GM12878 (cell line): ENCODE measurements around the gene IFNL1. TPM values are rescaled to one million over a fixed set of nuclear protein-coding genes. Genes with fewer than 3 reads are reported as not detected.
A peak's percentile ranks its signal among the peaks of the same experiment; 100 is the strongest.

ENCODE experiments used
- ATAC-seq: fragments of 200-7000 bp; cut with Tn5 transposase; 3 replicates; pipeline ENCODE4 v1.9.1; 2020; ENCODE audit warnings: mild to moderate bottlenecking, moderate library complexity
- BruUV-seq: library from RNA; stranded (reverse); fragments of 400-500 nt; replicated peaks from 2 replicates; lab custom pipeline; 2021; lab: Mats Ljungman, UMichigan
- CTCF ChIA-PET: fragments of 300-600 bp; sonication (Branson Sonifier 250); formaldehyde crosslinking; extraction: SDS; loops from one replicate; lab custom pipeline; 2021; ENCODE audit warnings: inconsistent platforms; lab: Yijun Ruan, JAX
- POLR2A ChIA-PET: fragments of 350-600 bp; formaldehyde crosslinking; extraction: SDS; loops from one replicate; lab custom pipeline; 2021; ENCODE audit warnings: inconsistent platforms; lab: Charles Lee
- RAD21 ChIA-PET: fragments of 300-600 bp; sonication (Branson Sonifier 250); formaldehyde crosslinking; loops from one replicate; lab custom pipeline; 2023; ENCODE audit warnings: antibody characterized with exemption; ENCODE audit not compliant: unreplicated experiment; lab: Charles Lee
- SMC1A ChIA-PET: fragments of 300-600 bp; sonication (Branson Sonifier 250); formaldehyde crosslinking; loops from one replicate; lab custom pipeline; 2023; ENCODE audit not compliant: unreplicated experiment, uncharacterized antibody; lab: Charles Lee
- DNase-seq: peaks from one replicate; pipeline ENCODE4 v3.0.0-alpha.2; 2011; ENCODE audit warnings: low read depth, low spot score
- FAIRE-seq: peaks from 3 replicates; lab custom pipeline; 2011; peaks lifted over from hg19 to GRCh38; lab: Jason Lieb, UNC
- H2AFZ ChIP-seq: 2 replicates; pipeline ENCODE4 v1.6.0; 2011; ENCODE audit warnings: low read depth, low read length, control low read depth; ENCODE audit not compliant: control insufficient read depth
- H3K27ac ChIP-seq: 2 replicates; pipeline ENCODE4 v1.5.1; 2011; ENCODE audit warnings: control low read depth; ENCODE audit not compliant: control insufficient read depth, insufficient read depth
- H3K27me3 ChIP-seq, 2 experiments: replicated peaks in 1 of 2; 2 replicates each; pipeline versions ENCODE4 v1.6.0 to v1.6.1; 2011; ENCODE audit warnings: low read length in 1 of 2; ENCODE audit not compliant: control insufficient read depth in 2 of 2, insufficient read depth in 2 of 2
- H3K36me3 ChIP-seq, 2 experiments: 2 replicates each; pipeline ENCODE4 v1.5.1; 2011; ENCODE audit warnings: low read length in 1 of 2; ENCODE audit not compliant: control insufficient read depth in 2 of 2, insufficient read depth in 2 of 2
- H3K4me1 ChIP-seq: 2 replicates; pipeline ENCODE4 v1.6.1; 2011; ENCODE audit warnings: mild to moderate bottlenecking, low read length, moderate library complexity, mixed read lengths; ENCODE audit not compliant: control insufficient read depth, insufficient read depth
- H3K4me2 ChIP-seq: 2 replicates; pipeline ENCODE4 v1.6.0; 2011; ENCODE audit warnings: control low read depth; ENCODE audit not compliant: control insufficient read depth, insufficient read depth
- H3K4me3 ChIP-seq: fragments of 200-600 bp; sonication (generic); 2 replicates; pipeline ENCODE4 v1.5.1; 2016
- H3K79me2 ChIP-seq: 2 replicates; pipeline ENCODE4 v1.6.0; 2011; ENCODE audit warnings: low read length; ENCODE audit not compliant: control insufficient read depth, insufficient read depth
- H3K9ac ChIP-seq: 2 replicates; pipeline ENCODE4 v1.8.0; 2011; ENCODE audit warnings: low read length, control low read depth, mixed read lengths; ENCODE audit not compliant: control insufficient read depth, insufficient read depth
- H3K9me3 ChIP-seq: replicated peaks from 3 replicates; pipeline ENCODE4 v1.5.1; 2011; ENCODE audit warnings: mild to moderate bottlenecking, low read length; ENCODE audit not compliant: control insufficient read depth, insufficient read depth
- H4K20me1 ChIP-seq: 2 replicates; pipeline ENCODE4 v1.6.0; 2011; ENCODE audit not compliant: control insufficient read depth, insufficient read depth
- ETV6 ChIP-seq, 2 experiments: fragments of 450-650 bp in 1 of 2; IDR thresholded peaks in 1 of 2; conservative IDR thresholded peaks in 1 of 2; 2 replicates each; pipeline ENCODE4 v1.6.1; 2014; ENCODE audit warnings: antibody characterized with exemption in 1 of 2, borderline replicate concordance in 1 of 2, low read depth in 1 of 2, mild to moderate bottlenecking in 1 of 2, moderate library complexity in 1 of 2
- FOS ChIP-seq: IDR thresholded peaks from 3 replicates; pipeline ENCODE4 v1.6.1; 2011; ENCODE audit warnings: borderline replicate concordance; ENCODE audit not compliant: insufficient read length; ENCODE audit errors: extremely low read depth
- RAD21 ChIP-seq: IDR thresholded peaks from 2 replicates; pipeline ENCODE4 v1.6.1; 2011; ENCODE audit warnings: mild to moderate bottlenecking, low read depth, low read length, moderate library complexity; ENCODE audit not compliant: insufficient read depth
- SMAD1 ChIP-seq: fragments of 450-650 bp; IDR thresholded peaks from 2 replicates; pipeline ENCODE4 v1.6.1; 2018; ENCODE audit warnings: mild to moderate bottlenecking, low read depth; ENCODE audit not compliant: partially characterized antibody
- STAT1 ChIP-seq: fragments of 450-650 bp; conservative IDR thresholded peaks from 2 replicates; pipeline ENCODE4 v1.6.1; 2014; ENCODE audit warnings: antibody characterized with exemption, mild to moderate bottlenecking
- WGBS: methylation state at CpG from one replicate; pipeline ENCODE4 v1.1.6; 2016; ENCODE audit warnings: low lambda C conversion rate; ENCODE audit not compliant: insufficient replicate concordance, insufficient coverage; ENCODE audit errors: missing lambda C conversion rate; 5-methylcytosine and 5-hydroxymethylcytosine counted together
- in situ Hi-C: fragments of 300-500 bp; cut with MboI; formaldehyde crosslinking; loops from 9 replicates; pipeline ENCODE4 v1.14.3; 2018; ENCODE audit warnings: mixed read lengths
- intact Hi-C: fragments of 100-400 bp; cut with micrococcal nuclease; formaldehyde crosslinking; loops from one replicate; pipeline ENCODE4 v1.14.2; 2022; ENCODE audit not compliant: unreplicated experiment
- polyA plus RNA-seq, 11 experiments: library from polyadenylated mRNA; depleted of rRNA in 4 of 11; unstranded in 6 of 11; stranded (reverse) in 5 of 11; fragments of >200 nt; fragmentation: Nextera tagmentation in 4 of 11; fragmentation: Illumina TruSeq in 1 of 11; extraction: Ambion mirVana in 4 of 11; extraction: Trizol in 1 of 11; gene quantifications; 1 replicate in 1 of 11; 2 replicates in 10 of 11; pipeline versions ENCODE4 v1.2.1 to v1.2.3, GENCODE V29; 2011 to 2016; ENCODE audit warnings: inconsistent platforms in 2 of 11, missing spikeins in 2 of 11, low read depth in 1 of 11
- total RNA-seq, 4 experiments: library from RNA; depleted of rRNA in 3 of 4; stranded (reverse); fragments of >200 nt in 3 of 4; fragmentation: Illumina TruSeq in 1 of 4; extraction: Trizol in 1 of 4; gene quantifications; 2 replicates each; pipeline versions ENCODE4 v1.2.1 to v1.2.3, GENCODE V29; 2013 to 2021
- TF ChIP-seq, protein P1 (sequence below): fragments of 450-650 bp; IDR thresholded peaks from 2 replicates; pipeline ENCODE4 v1.6.1; 2017; ENCODE audit warnings: mild to moderate bottlenecking, moderate library complexity
- TF ChIP-seq, protein P2 (sequence below): fragments of 450-650 bp; IDR thresholded peaks from 2 replicates; pipeline ENCODE4 v1.6.1; 2018; ENCODE audit warnings: mild to moderate bottlenecking, low read depth, moderate library complexity; ENCODE audit not compliant: partially characterized antibody
- TF ChIP-seq, protein P3 (sequence below): fragments of 450-650 bp; IDR thresholded peaks from 2 replicates; pipeline ENCODE4 v1.6.1; 2017; ENCODE audit warnings: mild to moderate bottlenecking, moderate library complexity
- TF ChIP-seq, protein P4 (sequence below): IDR thresholded peaks from 2 replicates; pipeline ENCODE4 v1.6.1; 2012; ENCODE audit warnings: low read depth, low read length, improper control_type of control experiment

Gene IFNL1
- total and polyA plus RNA-seq, 10 of the 15 experiments (the other 5 are each of a cell fraction or from before 2014, with no cell fraction given): not detected

DNA sequence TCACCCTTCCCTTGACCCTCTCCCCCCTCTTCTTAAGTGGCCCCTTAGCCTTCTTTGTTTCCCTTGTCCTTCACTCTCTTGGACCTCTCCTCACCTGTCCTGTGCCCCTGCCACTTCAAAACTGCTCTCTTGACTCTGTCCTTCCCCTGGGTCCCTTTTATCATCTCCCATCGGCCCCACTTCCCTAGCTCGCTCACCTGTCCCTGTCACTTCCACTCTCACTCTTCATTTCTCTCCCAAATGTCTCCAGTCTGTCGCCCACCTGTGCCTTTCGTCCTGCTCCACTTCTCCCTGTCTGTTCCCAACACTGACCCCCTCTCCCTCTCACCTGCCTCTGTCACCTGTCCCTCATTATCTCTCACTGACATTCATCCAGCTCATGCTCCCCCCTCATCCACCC lies 699 bp downstream of the IFNL1 start (continued):
- TF ChIP-seq, protein P1, sequence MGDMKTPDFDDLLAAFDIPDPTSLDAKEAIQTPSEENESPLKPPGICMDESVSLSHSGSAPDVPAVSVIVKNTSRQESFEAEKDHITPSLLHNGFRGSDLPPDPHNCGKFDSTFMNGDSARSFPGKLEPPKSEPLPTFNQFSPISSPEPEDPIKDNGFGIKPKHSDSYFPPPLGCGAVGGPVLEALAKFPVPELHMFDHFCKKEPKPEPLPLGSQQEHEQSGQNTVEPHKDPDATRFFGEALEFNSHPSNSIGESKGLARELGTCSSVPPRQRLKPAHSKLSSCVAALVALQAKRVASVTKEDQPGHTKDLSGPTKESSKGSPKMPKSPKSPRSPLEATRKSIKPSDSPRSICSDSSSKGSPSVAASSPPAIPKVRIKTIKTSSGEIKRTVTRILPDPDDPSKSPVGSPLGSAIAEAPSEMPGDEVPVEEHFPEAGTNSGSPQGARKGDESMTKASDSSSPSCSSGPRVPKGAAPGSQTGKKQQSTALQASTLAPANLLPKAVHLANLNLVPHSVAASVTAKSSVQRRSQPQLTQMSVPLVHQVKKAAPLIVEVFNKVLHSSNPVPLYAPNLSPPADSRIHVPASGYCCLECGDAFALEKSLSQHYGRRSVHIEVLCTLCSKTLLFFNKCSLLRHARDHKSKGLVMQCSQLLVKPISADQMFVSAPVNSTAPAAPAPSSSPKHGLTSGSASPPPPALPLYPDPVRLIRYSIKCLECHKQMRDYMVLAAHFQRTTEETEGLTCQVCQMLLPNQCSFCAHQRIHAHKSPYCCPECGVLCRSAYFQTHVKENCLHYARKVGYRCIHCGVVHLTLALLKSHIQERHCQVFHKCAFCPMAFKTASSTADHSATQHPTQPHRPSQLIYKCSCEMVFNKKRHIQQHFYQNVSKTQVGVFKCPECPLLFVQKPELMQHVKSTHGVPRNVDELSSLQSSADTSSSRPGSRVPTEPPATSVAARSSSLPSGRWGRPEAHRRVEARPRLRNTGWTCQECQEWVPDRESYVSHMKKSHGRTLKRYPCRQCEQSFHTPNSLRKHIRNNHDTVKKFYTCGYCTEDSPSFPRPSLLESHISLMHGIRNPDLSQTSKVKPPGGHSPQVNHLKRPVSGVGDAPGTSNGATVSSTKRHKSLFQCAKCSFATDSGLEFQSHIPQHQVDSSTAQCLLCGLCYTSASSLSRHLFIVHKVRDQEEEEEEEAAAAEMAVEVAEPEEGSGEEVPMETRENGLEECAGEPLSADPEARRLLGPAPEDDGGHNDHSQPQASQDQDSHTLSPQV: no peak
- TF ChIP-seq, all 136 proteins: peak for 0

DNA sequence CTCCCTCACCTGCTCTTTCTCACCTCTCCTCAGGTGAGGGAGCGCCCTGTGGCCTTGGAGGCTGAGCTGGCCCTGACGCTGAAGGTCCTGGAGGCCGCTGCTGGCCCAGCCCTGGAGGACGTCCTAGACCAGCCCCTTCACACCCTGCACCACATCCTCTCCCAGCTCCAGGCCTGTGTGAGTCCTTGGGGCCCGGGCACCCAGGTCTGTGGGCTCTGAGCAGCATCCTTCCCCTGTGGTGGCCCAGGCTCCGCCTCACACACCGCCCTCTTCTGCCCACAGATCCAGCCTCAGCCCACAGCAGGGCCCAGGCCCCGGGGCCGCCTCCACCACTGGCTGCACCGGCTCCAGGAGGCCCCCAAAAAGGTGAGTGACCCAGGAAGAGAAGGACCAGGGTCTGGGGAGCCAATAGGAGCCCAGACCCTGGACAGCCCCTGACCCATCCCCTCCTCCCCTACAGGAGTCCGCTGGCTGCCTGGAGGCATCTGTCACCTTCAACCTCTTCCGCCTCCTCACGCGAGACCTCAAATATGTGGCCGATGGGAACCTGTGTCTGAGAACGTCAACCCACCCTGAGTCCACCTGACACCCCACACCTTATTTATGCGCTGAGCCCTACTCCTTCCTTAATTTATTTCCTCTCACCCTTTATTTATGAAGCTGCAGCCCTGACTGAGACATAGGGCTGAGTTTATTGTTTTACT lies 1.9 kb downstream of the IFNL1 start:
- Histone ChIP-seq H3K4me3 (no peak overlapping the region), H3K79me2 (no peaks in the 10 kb centered on the region), H3K4me1 (no peaks in the 10 kb centered on the region), H3K27me3 (no peaks in the 10 kb centered on the region), H3K4me2 (no peak overlapping the region), H3K9me3 (no peaks in the 10 kb centered on the region), H3K9ac (no peak overlapping the region), H2AFZ (no peak overlapping the region), H4K20me1 (no peaks in the 10 kb centered on the region), H3K27ac (no peak overlapping the region), H3K36me3 (no peaks in the 10 kb centered on the region)
- POLR2A ChIA-PET: no interaction called here
- CTCF ChIA-PET: no interaction called here
- intact Hi-C loops (no loop called here), in situ Hi-C loops (no loop called here)
- SMC1A ChIA-PET: no interaction called here
- RAD21 ChIA-PET: no interaction called here
- DNase-seq: no peak
- ATAC-seq: peak; percentile 70
- 43% methylated on average over 17 of the region's 17 CpGs for WGBS
- FAIRE-seq: no peak
- BruUV-seq: no TSS peak
- TF ChIP-seq, protein P2, sequence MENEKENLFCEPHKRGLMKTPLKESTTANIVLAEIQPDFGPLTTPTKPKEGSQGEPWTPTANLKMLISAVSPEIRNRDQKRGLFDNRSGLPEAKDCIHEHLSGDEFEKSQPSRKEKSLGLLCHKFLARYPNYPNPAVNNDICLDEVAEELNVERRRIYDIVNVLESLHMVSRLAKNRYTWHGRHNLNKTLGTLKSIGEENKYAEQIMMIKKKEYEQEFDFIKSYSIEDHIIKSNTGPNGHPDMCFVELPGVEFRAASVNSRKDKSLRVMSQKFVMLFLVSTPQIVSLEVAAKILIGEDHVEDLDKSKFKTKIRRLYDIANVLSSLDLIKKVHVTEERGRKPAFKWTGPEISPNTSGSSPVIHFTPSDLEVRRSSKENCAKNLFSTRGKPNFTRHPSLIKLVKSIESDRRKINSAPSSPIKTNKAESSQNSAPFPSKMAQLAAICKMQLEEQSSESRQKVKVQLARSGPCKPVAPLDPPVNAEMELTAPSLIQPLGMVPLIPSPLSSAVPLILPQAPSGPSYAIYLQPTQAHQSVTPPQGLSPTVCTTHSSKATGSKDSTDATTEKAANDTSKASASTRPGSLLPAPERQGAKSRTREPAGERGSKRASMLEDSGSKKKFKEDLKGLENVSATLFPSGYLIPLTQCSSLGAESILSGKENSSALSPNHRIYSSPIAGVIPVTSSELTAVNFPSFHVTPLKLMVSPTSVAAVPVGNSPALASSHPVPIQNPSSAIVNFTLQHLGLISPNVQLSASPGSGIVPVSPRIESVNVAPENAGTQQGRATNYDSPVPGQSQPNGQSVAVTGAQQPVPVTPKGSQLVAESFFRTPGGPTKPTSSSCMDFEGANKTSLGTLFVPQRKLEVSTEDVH: no peak
- TF ChIP-seq ETV6 (conservative IDR thresholded peaks at IDR 0.05 in 1 of 2, IDR thresholded peaks at IDR 0.05 in 1 of 2; ENCODE audit: borderline replicate concordance in 1 of 2, low read depth in 1 of 2) (no peak), SMAD1 (no peak), STAT1 (no peak), RAD21 (no peak), FOS (no peak)
- TF ChIP-seq, protein P3, sequence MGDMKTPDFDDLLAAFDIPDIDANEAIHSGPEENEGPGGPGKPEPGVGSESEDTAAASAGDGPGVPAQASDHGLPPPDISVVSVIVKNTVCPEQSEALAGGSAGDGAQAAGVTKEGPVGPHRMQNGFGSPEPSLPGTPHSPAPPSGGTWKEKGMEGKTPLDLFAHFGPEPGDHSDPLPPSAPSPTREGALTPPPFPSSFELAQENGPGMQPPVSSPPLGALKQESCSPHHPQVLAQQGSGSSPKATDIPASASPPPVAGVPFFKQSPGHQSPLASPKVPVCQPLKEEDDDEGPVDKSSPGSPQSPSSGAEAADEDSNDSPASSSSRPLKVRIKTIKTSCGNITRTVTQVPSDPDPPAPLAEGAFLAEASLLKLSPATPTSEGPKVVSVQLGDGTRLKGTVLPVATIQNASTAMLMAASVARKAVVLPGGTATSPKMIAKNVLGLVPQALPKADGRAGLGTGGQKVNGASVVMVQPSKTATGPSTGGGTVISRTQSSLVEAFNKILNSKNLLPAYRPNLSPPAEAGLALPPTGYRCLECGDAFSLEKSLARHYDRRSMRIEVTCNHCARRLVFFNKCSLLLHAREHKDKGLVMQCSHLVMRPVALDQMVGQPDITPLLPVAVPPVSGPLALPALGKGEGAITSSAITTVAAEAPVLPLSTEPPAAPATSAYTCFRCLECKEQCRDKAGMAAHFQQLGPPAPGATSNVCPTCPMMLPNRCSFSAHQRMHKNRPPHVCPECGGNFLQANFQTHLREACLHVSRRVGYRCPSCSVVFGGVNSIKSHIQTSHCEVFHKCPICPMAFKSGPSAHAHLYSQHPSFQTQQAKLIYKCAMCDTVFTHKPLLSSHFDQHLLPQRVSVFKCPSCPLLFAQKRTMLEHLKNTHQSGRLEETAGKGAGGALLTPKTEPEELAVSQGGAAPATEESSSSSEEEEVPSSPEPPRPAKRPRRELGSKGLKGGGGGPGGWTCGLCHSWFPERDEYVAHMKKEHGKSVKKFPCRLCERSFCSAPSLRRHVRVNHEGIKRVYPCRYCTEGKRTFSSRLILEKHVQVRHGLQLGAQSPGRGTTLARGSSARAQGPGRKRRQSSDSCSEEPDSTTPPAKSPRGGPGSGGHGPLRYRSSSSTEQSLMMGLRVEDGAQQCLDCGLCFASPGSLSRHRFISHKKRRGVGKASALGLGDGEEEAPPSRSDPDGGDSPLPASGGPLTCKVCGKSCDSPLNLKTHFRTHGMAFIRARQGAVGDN: no peak
- TF ChIP-seq, protein P4, sequence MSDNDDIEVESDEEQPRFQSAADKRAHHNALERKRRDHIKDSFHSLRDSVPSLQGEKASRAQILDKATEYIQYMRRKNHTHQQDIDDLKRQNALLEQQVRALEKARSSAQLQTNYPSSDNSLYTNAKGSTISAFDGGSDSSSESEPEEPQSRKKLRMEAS: no peak
